Measurements from ENCODE around the gene SARDH. TPM values are rescaled to one million over a fixed set of nuclear protein-coding genes. Genes with fewer than 3 reads are reported as not detected.

SARDH gene
- total RNA-seq, 1 donor from 2014 or later, result 0.56 TPM

- Mint-ChIP-seq H3K27ac (ENCODE audit: unreplicated experiment) (no peak overlapping the region), H3K4me1 (ENCODE audit: unreplicated experiment) (peaks cover 5% of the 10 kb centered on the region), H3K27me3 (ENCODE audit: unreplicated experiment) (no peaks in the 10 kb centered on the region), H3K4me3 (ENCODE audit: unreplicated experiment) (no peak overlapping the region), H3K36me3 (ENCODE audit: unreplicated experiment) (peaks cover 32% of the 10 kb centered on the region), H3K9me3 (ENCODE audit: unreplicated experiment) (peaks cover 11% of the 10 kb centered on the region)
- no peak for TF ChIP-seq CTCF (IDR thresholded peaks at IDR 0.05)
- peak; percentile 75 for DNase-seq (ENCODE audit: extremely low spot score, unreplicated experiment)
These were observed 24.5 kb upstream of the SARDH start for GRCh38 chr9:133762488-133763271.

DNA sequence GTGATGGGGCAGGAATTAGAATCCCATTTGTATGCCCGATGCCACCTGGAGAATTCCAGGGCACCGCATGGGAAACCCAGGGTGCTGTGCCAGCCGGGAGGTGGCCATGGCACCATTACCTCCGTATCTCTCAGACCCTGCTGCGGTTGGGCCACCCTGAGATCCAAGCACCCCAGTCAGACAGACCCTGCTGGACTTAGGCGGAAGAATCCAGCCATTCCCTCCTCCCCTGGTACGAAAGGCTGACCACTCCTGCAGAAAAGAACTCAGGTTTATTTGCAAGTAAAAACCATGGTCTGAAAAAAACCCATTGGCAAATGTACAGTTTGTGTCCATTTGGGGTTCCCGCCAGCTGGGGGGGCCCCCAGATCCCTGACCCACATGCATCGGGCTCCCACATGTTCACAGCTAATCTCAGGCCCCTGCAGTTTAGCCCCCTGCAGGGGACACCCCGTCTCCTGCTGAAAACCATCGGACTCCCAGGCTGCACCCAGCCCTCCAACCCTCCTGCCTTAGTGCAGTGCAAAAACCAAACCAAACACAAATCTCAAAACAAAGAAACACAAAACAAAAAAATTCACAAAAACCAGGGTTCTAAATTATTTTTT, 23.6 kb upstream of the SARDH start:
- no peak overlapping the region for H3K27ac Mint-ChIP-seq (ENCODE audit: unreplicated experiment)
- peaks cover 2% of the 10 kb centered on the region for H3K9me3 Mint-ChIP-seq (ENCODE audit: unreplicated experiment)
- H3K4me3 Mint-ChIP-seq (ENCODE audit: unreplicated experiment), result no peak overlapping the region
- peaks cover 23% of the 10 kb centered on the region for H3K36me3 Mint-ChIP-seq (ENCODE audit: unreplicated experiment)
- DNase-seq (ENCODE audit: extremely low spot score, unreplicated experiment), result peak; percentile 66
- H3K27me3 Mint-ChIP-seq (ENCODE audit: unreplicated experiment), result no peaks in the 10 kb centered on the region
- no peak for TF ChIP-seq CTCF (IDR thresholded peaks at IDR 0.05)
- H3K4me1 Mint-ChIP-seq (ENCODE audit: unreplicated experiment), result peaks cover 5% of the 10 kb centered on the region

- TF ChIP-seq CTCF (IDR thresholded peaks at IDR 0.05), result no peak
- H3K9me3 Mint-ChIP-seq (ENCODE audit: unreplicated experiment), result no peaks in the 10 kb centered on the region
- DNase-seq (ENCODE audit: extremely low spot score, unreplicated experiment), result no peak
- no peak overlapping the region for H3K27ac Mint-ChIP-seq (ENCODE audit: unreplicated experiment)
- H3K4me3 Mint-ChIP-seq (ENCODE audit: unreplicated experiment), result no peak overlapping the region
- peaks cover 20% of the 10 kb centered on the region for H3K36me3 Mint-ChIP-seq (ENCODE audit: unreplicated experiment)
- H3K4me1 Mint-ChIP-seq (ENCODE audit: unreplicated experiment), result peaks cover 5% of the 10 kb centered on the region
- H3K27me3 Mint-ChIP-seq (ENCODE audit: unreplicated experiment), result no peaks in the 10 kb centered on the region
These were observed 22.6 kb upstream of the SARDH start for GRCh38 chr9:133760713-133761290.

DNA sequence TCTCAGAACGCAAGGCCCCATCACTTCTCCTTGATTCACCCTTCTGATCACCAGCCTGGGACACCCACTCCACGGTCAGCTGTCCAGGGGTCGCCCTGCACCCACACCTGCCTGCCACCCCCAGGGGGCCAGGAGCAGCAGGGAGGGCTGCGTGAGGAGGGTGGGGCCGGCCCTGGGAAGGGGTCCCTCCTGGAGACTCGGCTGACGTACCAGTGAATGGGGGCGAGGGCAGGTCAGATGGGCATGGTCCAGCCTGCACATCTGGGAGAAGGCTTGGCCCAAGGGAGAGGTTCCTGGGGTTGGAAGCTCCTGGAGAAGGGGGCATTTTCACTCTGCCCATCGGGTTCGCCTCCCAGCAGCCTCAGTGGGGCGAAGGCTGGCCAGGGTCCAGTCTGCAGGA, 21.8 kb upstream of the SARDH start:
- no peaks in the 10 kb centered on the region for H3K9me3 Mint-ChIP-seq (ENCODE audit: unreplicated experiment)
- H3K4me1 Mint-ChIP-seq (ENCODE audit: unreplicated experiment), result peaks cover 5% of the 10 kb centered on the region
- H3K4me3 Mint-ChIP-seq (ENCODE audit: unreplicated experiment), result no peak overlapping the region
- peaks cover 14% of the 10 kb centered on the region for H3K36me3 Mint-ChIP-seq (ENCODE audit: unreplicated experiment)
- no peak for TF ChIP-seq CTCF (IDR thresholded peaks at IDR 0.05)
- H3K27me3 Mint-ChIP-seq (ENCODE audit: unreplicated experiment), result no peaks in the 10 kb centered on the region
- H3K27ac Mint-ChIP-seq (ENCODE audit: unreplicated experiment), result no peak overlapping the region
- DNase-seq (ENCODE audit: extremely low spot score, unreplicated experiment), result no peak
